NT2/D1 (cell line): ENCODE measurements around the gene OR56B4.

Source experiments
- DNase-seq: peaks from one replicate; pipeline ENCODE4 v3.0.0-alpha.2; 2011; ENCODE audit warnings: low read depth, low spot score
- H3K27me3 ChIP-seq: 2 replicates; pipeline ENCODE4 v1.6.0; 2011; ENCODE audit warnings: mild to moderate bottlenecking; ENCODE audit not compliant: insufficient read length, insufficient read depth
- H3K36me3 ChIP-seq: 2 replicates; pipeline ENCODE4 v1.6.1; 2011; ENCODE audit warnings: mild to moderate bottlenecking, low read length, mixed read lengths; ENCODE audit not compliant: insufficient read depth, insufficient read length
- H3K4me1 ChIP-seq: 2 replicates; pipeline ENCODE4 v1.5.1; 2011; ENCODE audit not compliant: insufficient read depth, insufficient read length
- H3K4me3 ChIP-seq: 2 replicates; pipeline ENCODE4 v1.5.1; 2011; ENCODE audit warnings: low read depth; ENCODE audit not compliant: insufficient read length
- H3K9ac ChIP-seq: 2 replicates; pipeline ENCODE4 v1.6.0; 2011; ENCODE audit warnings: low read depth; ENCODE audit not compliant: insufficient read length
- H3K9me3 ChIP-seq: 2 replicates; pipeline ENCODE4 v1.5.1; 2011; ENCODE audit warnings: mild to moderate bottlenecking, low read length; ENCODE audit not compliant: insufficient read depth
- SUZ12 ChIP-seq: IDR thresholded peaks from 2 replicates; pipeline ENCODE4 v1.6.1; 2011; ENCODE audit not compliant: insufficient read length, insufficient read depth; ENCODE audit errors: extremely low read depth
- YY1 ChIP-seq: IDR thresholded peaks from 2 replicates; pipeline ENCODE4 v1.6.1; 2011; ENCODE audit not compliant: insufficient read length, insufficient read depth
- ZNF274 ChIP-seq: IDR thresholded peaks from 2 replicates; pipeline ENCODE4 v1.6.1; 2011; ENCODE audit warnings: mild to moderate bottlenecking, low read depth, low read length

OR56B4 gene

GRCh38 chr11:6151117-6151516 lies 43.6 kb downstream of the OR56B4 start:
- TF ChIP-seq YY1 (no peak), ZNF274 (no peak), SUZ12 (no peak)
- DNase-seq = no peak
- Histone ChIP-seq H3K4me1 (no peaks in the 10 kb centered on the region), H3K9ac (no peak overlapping the region), H3K36me3 (no peaks in the 10 kb centered on the region), H3K27me3 (no peaks in the 10 kb centered on the region), H3K9me3 (no peaks in the 10 kb centered on the region), H3K4me3 (no peak overlapping the region)

- Histone ChIP-seq H3K9ac (no peak overlapping the region), H3K9me3 (no peaks in the 10 kb centered on the region), H3K36me3 (no peaks in the 10 kb centered on the region), H3K4me3 (no peak overlapping the region), H3K4me1 (no peaks in the 10 kb centered on the region), H3K27me3 (no peaks in the 10 kb centered on the region)
- DNase-seq = no peak
- TF ChIP-seq SUZ12 (no peak), ZNF274 (no peak), YY1 (no peak)
These were observed 44.6 kb downstream of the OR56B4 start for GRCh38 chr11:6152126-6152525.

DNA sequence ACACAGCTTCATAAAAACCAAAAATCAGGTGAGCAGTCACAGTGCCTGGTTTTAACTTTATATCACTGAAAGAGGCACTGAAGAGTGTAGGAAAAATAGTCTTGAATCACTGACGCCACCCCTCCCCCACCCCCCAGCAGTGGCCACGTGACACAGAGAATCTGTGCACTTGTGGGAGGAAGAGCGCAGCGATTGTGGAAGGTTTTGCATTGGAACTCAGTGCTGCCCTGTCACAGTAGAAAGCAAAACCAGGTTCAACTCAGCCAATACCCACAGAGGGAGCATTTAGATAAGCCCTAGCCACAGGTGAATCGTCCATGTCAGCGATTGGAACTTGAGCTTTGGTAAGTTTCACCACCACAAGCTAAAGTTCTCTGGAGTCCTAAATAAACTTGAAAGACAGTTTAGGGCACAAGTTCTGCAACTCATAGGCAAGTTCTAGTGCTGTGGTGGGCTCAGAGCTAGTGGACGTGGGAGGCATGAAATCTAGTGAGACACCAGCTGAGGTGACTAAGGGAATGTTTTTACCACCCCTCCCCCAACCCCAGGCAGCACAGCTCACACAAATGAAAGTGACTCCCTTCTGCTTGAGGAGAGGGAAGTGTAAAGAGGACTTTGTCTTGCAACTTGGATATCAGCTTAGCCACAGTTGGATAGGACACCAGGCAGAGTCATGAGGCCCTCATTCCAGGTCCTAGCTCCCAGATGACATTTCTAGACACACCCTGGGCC lies 49.3 kb downstream of the OR56B4 start:
- TF ChIP-seq YY1 (no peak), SUZ12 (no peak), ZNF274 (no peak)
- Histone ChIP-seq H3K9ac (no peak overlapping the region), H3K9me3 (no peaks in the 10 kb centered on the region), H3K36me3 (no peaks in the 10 kb centered on the region), H3K27me3 (no peaks in the 10 kb centered on the region), H3K4me3 (no peak overlapping the region), H3K4me1 (no peaks in the 10 kb centered on the region)
- DNase-seq = peak; percentile 5
